Activated T-cell treated with anti-CD3 and anti-CD28 coated beads, Interleukin-2, amount 50 U/mL, for 72 hours (primary cell): ENCODE data around the gene TMCO1. TPM values are rescaled to one million over a fixed set of nuclear protein-coding genes. Genes with fewer than 3 reads are reported as not detected.

Experiments
- total RNA-seq, 2 donors: library from RNA; stranded (reverse); gene quantifications; one replicate each; pipeline ENCODE4 v1.2.3, GENCODE V29; 2022

Gene TMCO1
- total RNA-seq, 2 donors from 2014 or later = 57.3 to 68.4 TPM

Other genes starting within 250 kb of the TMCO1 start
- not detected for gene LRRC52, start 224.9 kb downstream of the TMCO1 start, total RNA-seq
- 10 to 100 TPM; 32.9 to 48.5 TPM for gene MGST3, start 137.6 kb downstream of the TMCO1 start, total RNA-seq
- gene ALDH9A1, start 70.3 kb downstream of the TMCO1 start, total RNA-seq = 10 to 100 TPM; 28.0 to 38.8 TPM
- gene UCK2, start 58.7 kb upstream of the TMCO1 start, total RNA-seq = 10 to 100 TPM; 39.8 to 47.3 TPM